Hepatocyte (in vitro differentiated cells): ENCODE measurements around the gene EHBP1. TPM values are rescaled to one million over a fixed set of nuclear protein-coding genes. Genes with fewer than 3 reads are reported as not detected.

Experiments used
- DNase-seq: peaks from one replicate; pipeline ENCODE4 v3.0.0-alpha.2; 2016; ENCODE audit warnings: low spot score
- H2AFZ ChIP-seq: fragments of 200-600 bp; sonication (generic); 2 replicates; pipeline ENCODE4 v1.6.0; 2016; ENCODE audit warnings: antibody characterized with exemption, mild to moderate bottlenecking
- H3K27ac ChIP-seq: fragments of 200-600 bp; sonication (generic); 2 replicates; pipeline ENCODE4 v1.5.1; 2016; ENCODE audit warnings: mild to moderate bottlenecking
- H3K27me3 ChIP-seq: fragments of 200-600 bp; sonication (generic); 2 replicates; pipeline ENCODE4 v1.6.1; 2016
- H3K36me3 ChIP-seq: fragments of 200-600 bp; sonication (generic); replicated peaks from 2 replicates; pipeline ENCODE4 v1.5.1; 2016; ENCODE audit warnings: low read depth; ENCODE audit not compliant: insufficient read depth
- H3K4me1 ChIP-seq: fragments of 200-600 bp; sonication (generic); 2 replicates; pipeline ENCODE4 v1.5.1; 2016; ENCODE audit warnings: mild to moderate bottlenecking, moderate library complexity; ENCODE audit not compliant: insufficient read depth
- H3K4me2 ChIP-seq: fragments of 200-600 bp; sonication (generic); 2 replicates; pipeline ENCODE4 v1.6.0; 2016
- H3K4me3 ChIP-seq: fragments of 200-600 bp; sonication (generic); 2 replicates; pipeline ENCODE4 v1.5.1; 2016; ENCODE audit warnings: mild to moderate bottlenecking
- H3K79me2 ChIP-seq: fragments of 200-600 bp; sonication (generic); 2 replicates; pipeline ENCODE4 v1.6.0; 2017; ENCODE audit warnings: mild to moderate bottlenecking
- H3K9me2 ChIP-seq: fragments of 200-600 bp; sonication (generic); replicated peaks from 2 replicates; pipeline ENCODE4 v1.6.0; 2017; ENCODE audit warnings: mild to moderate bottlenecking; ENCODE audit not compliant: insufficient read depth
- H3K9me3 ChIP-seq: fragments of 200-600 bp; sonication (generic); 2 replicates; pipeline ENCODE4 v1.5.1; 2016; ENCODE audit warnings: low read depth, mild to moderate bottlenecking
- H4K20me1 ChIP-seq: fragments of 200-600 bp; sonication (generic); 2 replicates; pipeline ENCODE4 v1.6.0; 2016; ENCODE audit warnings: mild to moderate bottlenecking; ENCODE audit not compliant: insufficient read depth, poor library complexity, severe bottlenecking
- CTCF ChIP-seq: fragments of 200-600 bp; sonication (generic); IDR thresholded peaks from 2 replicates; pipeline ENCODE4 v1.5.1; 2016; ENCODE audit warnings: antibody characterized with exemption, mild to moderate bottlenecking; ENCODE audit not compliant: poor library complexity
- EZH2 ChIP-seq: fragments of 200-600 bp; sonication (generic); IDR thresholded peaks from 2 replicates; pipeline ENCODE4 v1.6.1; 2016; ENCODE audit warnings: antibody characterized with exemption, mild to moderate bottlenecking, borderline replicate concordance
- EZH2phosphoT487 ChIP-seq: fragments of 200-600 bp; sonication (generic); IDR thresholded peaks from one replicate; pipeline ENCODE4 v1.6.1; 2018; ENCODE audit warnings: antibody characterized with exemption, mild to moderate bottlenecking, low read depth, moderate library complexity; ENCODE audit not compliant: unreplicated experiment, severe bottlenecking
- whole genome bisulfite sequencing: methylation state at CpG from one replicate; pipeline ENCODE4 v1.1.6; 2016; ENCODE audit warnings: low lambda C conversion rate; ENCODE audit errors: missing lambda C conversion rate; 5-methylcytosine and 5-hydroxymethylcytosine counted together
- polyA plus RNA-seq: library from polyadenylated mRNA; unstranded; fragments of >200 nt; fragmentation: Nextera tagmentation; extraction: Ambion mirVana; gene quantifications from 2 replicates; pipeline ENCODE4 v1.2.1, GENCODE V29; 2016
- total RNA-seq: library from RNA; depleted of rRNA; stranded (reverse); fragments of >200 nt; gene quantifications from 2 replicates; pipeline ENCODE4 v1.2.3, GENCODE V29; 2014

The EHBP1 gene
- total and polyA plus RNA-seq, 2 experiments from 2014 or later, result 11.4 to 34.6 TPM

DNA sequence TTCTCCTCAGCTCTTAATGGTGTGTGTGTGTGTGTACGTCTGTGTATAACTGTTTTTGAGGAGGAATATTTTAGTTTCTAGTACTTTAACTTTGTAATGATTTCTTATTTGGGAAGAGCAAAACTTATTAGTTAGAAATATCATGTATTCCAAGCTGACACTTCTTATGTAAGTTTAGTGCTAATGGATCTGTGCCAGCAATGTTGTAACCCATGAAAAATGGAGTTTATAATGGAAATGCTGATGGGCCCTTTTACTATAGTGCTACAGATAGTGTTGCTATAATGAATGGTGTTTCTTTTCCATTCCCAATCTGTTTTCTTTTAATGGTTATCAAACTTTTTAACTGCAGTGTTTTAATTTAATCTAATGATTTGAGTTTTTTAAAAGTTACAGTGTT lies 295.3 kb downstream of the EHBP1 start:
- no peak overlapping the region for H3K4me3 ChIP-seq
- H3K27ac ChIP-seq, result no peak overlapping the region
- H4K20me1 ChIP-seq, result no peaks in the 10 kb centered on the region
- TF ChIP-seq EZH2 (no peak), CTCF (no peak), EZH2phosphoT487 (no peak)
- H3K4me2 ChIP-seq, result no peak overlapping the region
- no peaks in the 10 kb centered on the region for H3K36me3 ChIP-seq
- H3K4me1 ChIP-seq, result no peaks in the 10 kb centered on the region
- H3K9me2 ChIP-seq, result no peaks in the 10 kb centered on the region
- no peaks in the 10 kb centered on the region for H3K9me3 ChIP-seq
- no peak overlapping the region for H2AFZ ChIP-seq
- peak; percentile 5 for DNase-seq
- no peaks in the 10 kb centered on the region for H3K27me3 ChIP-seq
- H3K79me2 ChIP-seq, result no peaks in the 10 kb centered on the region
- WGBS, result 100% methylated on average over 1 of the region's 1 CpG

DNA sequence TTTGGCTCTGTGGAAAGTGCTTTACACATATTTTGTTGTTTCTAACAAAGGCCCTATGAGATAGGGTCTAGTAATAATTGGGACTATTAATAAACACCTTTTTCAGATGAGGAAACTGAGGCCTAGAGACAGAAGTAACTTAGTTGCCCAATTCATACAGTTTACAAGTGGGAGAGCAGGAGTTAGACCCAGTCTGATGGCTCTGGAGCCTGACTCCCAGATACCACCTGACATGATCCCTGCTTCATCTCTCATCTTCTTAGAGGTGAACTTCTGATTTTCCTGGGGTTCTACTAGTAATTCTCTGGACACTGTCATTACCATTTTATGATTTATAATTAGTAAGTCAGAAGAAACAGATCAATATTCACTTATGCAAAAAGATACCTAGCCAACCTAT lies 296.1 kb downstream of the EHBP1 start:
- Histone ChIP-seq H2AFZ (no peak overlapping the region), H3K4me2 (no peak overlapping the region), H3K27me3 (no peaks in the 10 kb centered on the region), H3K79me2 (no peaks in the 10 kb centered on the region), H3K9me3 (no peaks in the 10 kb centered on the region), H4K20me1 (no peaks in the 10 kb centered on the region), H3K4me1 (no peaks in the 10 kb centered on the region), H3K36me3 (no peaks in the 10 kb centered on the region), H3K9me2 (no peaks in the 10 kb centered on the region), H3K4me3 (no peak overlapping the region), H3K27ac (no peak overlapping the region)
- TF ChIP-seq EZH2, result no peak
- TF ChIP-seq EZH2phosphoT487, result no peak
- TF ChIP-seq CTCF, result no peak
- DNase-seq, result no peak

GRCh38 chr2:63003351-63003750 lies 297.8 kb downstream of the EHBP1 start:
- Histone ChIP-seq H3K27ac (no peak overlapping the region), H3K36me3 (no peaks in the 10 kb centered on the region), H3K79me2 (no peaks in the 10 kb centered on the region), H4K20me1 (no peaks in the 10 kb centered on the region), H3K9me3 (no peaks in the 10 kb centered on the region), H3K4me1 (no peaks in the 10 kb centered on the region), H3K4me2 (no peak overlapping the region), H2AFZ (no peak overlapping the region), H3K27me3 (no peaks in the 10 kb centered on the region), H3K9me2 (no peaks in the 10 kb centered on the region), H3K4me3 (no peak overlapping the region)
- WGBS, result 92% methylated on average over 4 of the region's 4 CpGs
- no peak for TF ChIP-seq EZH2
- no peak for TF ChIP-seq CTCF
- TF ChIP-seq EZH2phosphoT487, result no peak
- no peak for DNase-seq

- Histone ChIP-seq H3K36me3 (no peaks in the 10 kb centered on the region), H3K27me3 (no peaks in the 10 kb centered on the region), H4K20me1 (no peaks in the 10 kb centered on the region), H3K9me2 (no peaks in the 10 kb centered on the region), H3K4me1 (no peaks in the 10 kb centered on the region), H3K4me2 (no peak overlapping the region), H2AFZ (no peak overlapping the region), H3K79me2 (no peaks in the 10 kb centered on the region), H3K27ac (no peak overlapping the region), H3K9me3 (no peaks in the 10 kb centered on the region), H3K4me3 (no peak overlapping the region)
- no peak for TF ChIP-seq CTCF
- TF ChIP-seq EZH2phosphoT487, result no peak
- no peak for TF ChIP-seq EZH2
- no peak for DNase-seq
These were observed 302.4 kb downstream of the EHBP1 start for GRCh38 chr2:63007813-63008458.
